Umbilical cord (tissue), 2 donors: ENCODE data around the gene PAN3. TPM values are rescaled to one million over a fixed set of nuclear protein-coding genes. Genes with fewer than 3 reads are reported as not detected.

Source experiments
- DNase-seq: peaks from one replicate; pipeline ENCODE4 v3.0.0-alpha.2; 2015; ENCODE audit warnings: low spot score
- total RNA-seq: library from RNA; depleted of rRNA; stranded (reverse); fragments of >200 nt; gene quantifications from one replicate; pipeline ENCODE4 v1.2.3, GENCODE V29; 2014; ENCODE audit warnings: low replicate concordance; ENCODE audit not compliant: insufficient read depth

The PAN3 gene
- total RNA-seq, 1 donor from 2014 or later, result 27.4 TPM

DNA sequence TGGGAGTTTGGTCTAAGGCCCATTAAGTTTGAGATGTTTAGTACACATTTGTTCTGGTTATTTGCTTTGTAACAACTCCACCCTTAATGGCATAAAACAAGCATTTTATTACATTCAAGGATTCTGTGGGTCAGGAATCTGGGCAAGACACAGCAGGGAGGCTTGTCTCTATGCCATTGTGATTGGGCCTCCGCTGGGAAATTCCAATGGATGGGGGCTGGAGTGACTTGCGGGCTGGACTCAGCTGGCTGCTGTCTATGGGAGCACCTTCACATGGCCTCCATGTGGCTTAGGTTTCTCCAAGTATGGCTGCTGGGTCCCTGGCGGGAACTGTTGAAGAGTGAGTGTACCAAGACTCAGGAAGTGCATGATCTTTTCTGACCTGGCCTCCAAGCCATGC is 159.0 kb downstream of the PAN3 start:
- no peak for DNase-seq

DNA sequence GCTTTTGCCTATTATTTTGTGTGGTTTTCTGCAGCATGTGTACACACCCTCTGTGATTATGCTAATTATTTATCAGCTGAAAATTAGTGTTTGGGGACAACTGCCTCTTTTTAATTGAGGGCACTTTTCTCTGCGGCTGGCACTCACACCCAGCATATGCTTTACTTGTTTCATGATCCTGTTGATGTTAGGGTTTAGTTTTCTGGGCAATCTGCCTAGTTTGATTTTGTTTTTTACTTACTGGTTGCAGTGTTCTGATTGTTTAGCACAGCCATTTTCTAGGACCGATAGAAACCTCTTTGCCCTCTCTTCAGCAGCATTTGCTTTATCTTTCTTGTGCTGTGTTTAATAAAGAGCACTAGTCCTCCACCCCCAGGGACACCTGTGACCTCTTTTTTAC is 161.6 kb downstream of the PAN3 start:
- DNase-seq, result no peak

DNA sequence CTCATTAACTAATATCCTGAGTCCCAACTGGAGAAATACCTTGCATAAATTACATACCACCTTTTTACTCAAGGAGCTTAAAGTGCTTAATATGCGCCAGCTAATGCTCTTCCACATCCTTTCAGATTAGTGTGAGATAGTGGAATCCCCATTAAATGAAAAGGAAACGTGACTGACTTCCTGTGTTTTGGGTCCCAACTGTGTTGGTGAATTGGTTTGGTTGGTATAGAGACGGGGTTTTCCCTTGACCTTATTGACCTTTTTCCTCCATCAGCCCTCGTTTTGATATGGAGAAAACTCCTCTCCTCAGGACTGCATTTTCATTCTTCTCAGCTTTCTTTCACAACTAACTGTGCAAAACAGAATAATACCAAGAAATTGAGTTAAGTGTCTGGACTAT is 163.5 kb downstream of the PAN3 start:
- no peak for DNase-seq

DNA sequence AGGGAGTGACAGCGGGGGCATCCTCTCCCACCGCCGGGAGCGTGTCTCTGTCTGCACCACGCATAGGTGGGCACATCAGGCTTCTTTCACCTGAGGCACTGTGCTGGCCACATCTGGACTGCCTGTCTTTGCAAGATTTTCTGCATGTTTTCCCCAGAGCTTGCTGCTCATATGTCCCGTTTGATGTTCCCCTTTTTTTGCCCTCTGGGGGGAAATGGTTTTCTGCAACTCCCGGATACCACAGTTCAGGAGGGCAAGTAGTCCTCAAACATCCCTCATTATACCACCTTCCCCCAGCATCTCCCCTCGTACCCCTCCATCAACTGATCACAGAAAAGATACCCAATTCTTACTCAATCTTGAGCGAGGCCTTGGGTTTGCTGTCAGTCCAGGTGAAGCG is 168.0 kb downstream of the PAN3 start:
- DNase-seq, result no peak

DNA sequence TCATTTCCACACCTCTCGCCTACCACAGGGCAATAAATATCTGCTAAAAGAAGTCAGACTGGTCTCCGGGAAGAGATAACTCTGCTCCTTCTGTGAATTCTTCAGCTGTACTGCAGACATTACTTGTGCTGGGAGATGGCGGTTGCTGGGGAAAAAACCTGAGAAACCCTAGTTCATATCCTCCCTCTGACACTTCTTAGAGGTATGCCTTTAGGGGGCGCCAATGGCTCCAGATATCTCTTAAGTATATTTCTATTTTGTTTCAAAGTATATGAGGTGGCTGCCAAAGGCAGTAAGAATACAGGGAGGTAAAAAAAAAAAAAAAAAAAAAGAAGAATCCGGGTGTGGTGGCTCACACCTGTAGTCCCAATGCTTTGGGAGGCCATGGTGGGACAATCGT is 175.2 kb downstream of the PAN3 start:
- no peak for DNase-seq

DNA sequence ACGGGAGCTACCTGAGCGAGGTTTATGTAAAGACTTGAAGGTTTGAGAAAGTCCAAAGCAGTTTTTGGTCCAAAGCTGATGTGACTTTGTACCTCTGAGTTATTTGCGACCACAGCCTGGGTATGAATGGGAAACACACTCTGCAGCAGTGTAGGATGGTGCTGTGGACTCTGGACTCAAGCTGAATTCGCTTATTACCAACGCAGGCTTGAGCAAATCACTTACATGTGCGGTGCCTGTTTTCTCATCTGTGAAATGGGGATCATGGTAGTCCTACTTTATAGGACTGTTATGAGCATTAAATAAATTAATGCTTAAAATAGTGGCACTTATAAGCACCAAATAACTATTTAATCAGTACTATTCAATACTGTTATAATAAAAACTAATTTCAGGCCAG is 176.5 kb downstream of the PAN3 start:
- no peak for DNase-seq

DNA sequence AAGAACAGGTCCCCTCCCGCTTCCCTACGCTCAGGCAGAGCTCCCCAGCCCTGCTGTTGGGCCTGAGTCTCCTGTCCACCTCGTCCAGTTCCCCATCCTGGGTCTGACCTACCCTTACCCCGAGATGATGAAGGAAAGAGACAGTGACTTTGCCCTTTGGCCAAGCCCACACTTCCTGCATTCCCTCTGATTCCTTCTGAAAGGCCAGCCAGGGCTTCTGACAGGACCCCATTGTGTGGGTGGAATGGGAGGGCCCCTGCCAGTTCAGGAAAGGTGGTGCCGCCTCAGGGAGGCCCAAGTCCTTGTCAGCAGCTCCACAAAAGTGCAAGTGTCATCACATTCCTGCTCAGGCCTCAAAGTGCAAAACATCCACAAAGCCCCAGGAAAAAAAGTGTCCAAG is 177.8 kb downstream of the PAN3 start:
- peak; percentile 48 for DNase-seq

DNA sequence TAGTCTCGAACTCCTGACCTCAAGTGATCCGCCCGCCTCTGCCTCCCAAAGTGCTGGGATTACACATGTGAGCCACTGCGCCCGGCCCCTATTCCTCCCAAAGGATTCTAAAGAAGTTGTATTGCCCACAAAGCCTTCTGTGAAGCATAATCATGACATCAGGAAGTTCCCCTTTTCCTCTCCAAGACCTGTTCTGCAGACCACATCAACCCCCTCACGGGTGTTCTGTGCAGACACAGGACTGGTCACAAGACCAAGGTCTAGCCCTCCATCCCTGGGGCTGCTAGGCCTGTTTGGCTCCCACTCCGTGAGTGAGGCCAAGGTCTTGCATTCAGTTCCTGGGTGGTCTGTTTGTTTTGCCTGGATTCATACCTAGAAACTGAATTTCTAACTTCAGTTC is 178.5 kb downstream of the PAN3 start:
- DNase-seq, result no peak

DNA sequence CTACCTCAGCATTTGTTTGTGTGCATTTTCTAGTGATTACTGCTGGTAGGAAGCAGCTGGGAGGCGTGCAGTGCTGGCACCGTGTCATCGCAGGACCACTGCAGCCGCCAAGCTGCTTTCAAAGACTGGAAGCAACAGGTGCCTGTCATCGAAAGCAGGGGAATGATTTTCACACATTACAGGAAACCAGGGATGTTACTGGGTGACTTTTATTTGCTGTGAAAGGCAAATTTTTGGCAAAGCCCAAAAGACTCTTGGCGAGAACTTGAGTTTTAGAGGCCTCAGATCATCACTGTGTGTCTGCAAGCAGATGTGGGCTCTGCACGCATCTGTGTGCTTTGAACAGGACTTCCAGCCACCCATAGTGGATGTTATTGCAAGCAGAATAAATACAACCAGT is 180.2 kb downstream of the PAN3 start:
- no peak for DNase-seq

DNA sequence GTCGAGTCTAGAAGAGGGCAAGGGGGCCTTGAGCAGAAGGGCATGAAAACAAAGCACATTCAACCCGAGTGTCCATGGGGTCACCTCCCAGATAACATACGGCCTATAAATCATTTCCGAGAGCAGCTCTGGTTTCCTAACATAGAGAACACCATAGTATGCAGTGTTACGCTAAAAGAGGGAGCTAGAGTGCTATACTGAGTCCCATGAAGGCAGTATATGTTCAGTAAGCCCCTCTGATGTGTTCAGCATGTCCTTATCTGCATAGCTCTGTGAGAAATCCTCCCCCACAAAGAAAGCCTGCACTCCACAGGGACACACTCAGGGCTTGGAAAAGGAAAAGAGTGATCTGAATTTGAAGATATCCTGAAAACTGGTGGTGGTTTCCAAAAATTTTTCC is 181.2 kb downstream of the PAN3 start:
- DNase-seq, result peak; percentile 45

DNA sequence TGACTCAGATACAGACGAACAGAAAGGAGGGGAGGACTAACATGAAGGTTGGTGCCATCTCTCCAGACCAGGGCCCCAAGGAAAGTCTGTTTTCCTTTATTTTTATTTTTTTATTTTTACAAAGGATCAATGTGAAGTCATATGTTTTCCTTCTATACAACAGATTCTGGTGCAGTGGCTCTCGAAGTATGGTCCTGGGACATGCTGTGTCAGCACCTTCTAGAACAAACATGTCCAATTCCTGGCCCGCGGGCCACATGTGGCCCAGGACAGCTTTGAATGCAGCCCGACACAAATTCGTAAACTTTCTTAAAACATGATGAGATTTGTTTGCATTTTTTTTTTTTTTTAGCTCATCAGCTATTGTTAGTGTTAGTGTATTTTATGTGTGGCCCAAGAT is 181.9 kb downstream of the PAN3 start:
- DNase-seq, result no peak

DNA sequence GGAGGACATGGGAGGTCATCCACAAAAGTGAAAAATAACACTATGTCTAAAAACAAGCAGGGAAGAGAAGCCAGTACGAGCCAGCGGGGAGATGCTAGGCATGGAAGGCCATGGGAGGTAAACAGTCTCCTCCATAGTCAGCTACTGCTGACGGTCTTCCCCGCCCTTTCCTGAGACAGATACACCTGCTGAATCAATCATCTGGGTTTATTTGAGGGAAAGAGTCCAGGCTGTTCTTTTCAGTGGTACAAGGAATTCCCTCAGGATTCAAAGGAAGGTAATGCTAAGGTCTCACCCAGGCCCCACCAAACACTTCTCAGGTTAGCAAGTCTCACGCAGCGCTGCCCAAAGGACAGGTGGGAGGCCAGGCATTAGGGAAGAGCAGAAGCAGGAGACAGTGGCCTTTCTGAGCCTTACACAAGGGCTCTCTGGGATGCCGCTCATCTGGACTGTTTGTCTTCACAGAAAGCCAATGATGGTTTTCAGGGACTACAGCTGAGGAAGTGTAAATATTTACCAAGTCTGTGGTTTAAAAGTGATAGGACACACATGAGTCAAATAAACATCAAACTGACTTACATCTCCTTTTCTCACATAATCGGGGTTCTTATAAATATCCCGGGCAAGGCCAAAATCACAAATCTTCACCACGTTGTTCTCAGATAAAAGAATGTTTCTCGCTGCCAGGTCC is 182.7 kb downstream of the PAN3 start:
- DNase-seq, result no peak

DNA sequence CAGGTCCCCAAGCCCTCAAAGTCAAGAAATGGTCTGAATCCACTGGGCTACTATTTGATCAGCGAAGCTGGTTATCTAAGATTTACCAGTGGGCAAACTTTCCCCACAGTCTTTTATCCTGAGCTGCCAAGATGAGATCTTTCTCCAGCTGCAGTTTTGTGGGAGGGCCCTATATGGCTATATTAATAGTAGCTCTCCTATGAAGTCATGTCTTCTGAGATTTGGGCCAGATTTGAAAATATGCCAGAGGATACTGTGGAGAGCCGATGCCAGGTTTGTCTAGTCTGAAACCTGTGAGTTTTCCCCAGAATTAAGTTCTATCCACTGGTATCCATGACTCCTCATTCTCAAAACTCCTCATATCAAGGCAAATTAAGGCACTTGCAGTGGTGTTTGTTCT is 183.4 kb downstream of the PAN3 start:
- peak; percentile 82 for DNase-seq

DNA sequence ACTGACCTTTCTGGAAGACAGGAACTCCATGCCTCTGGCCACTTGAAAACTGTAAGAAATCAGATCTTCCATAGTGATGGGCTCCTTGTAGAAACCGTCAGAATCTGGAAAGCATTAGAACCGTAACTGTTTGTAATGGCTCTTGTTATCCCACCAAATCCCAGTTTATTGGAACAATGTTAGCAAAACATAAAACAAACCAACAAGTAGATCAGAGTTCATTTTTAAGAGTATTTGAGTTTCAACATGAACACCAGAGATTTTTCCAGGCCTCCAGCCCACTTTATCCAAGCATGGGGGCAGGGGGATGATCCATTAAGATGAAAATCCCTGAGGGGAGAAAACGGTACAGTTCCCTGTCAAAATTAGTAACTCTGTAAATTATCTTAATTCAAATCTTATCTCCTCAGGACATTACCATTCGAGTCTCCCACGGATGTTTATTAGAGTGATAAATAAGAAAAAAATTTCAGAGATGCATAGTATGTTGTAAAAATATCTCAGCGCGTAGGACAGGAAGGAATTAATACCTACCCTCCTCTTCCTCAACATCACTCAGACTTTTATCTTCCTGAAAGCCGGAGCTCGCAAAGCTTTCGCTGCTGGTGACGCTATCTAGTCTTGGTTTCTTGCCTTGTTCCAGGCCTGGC is 184.0 kb downstream of the PAN3 start:
- DNase-seq, result peak; percentile 80

DNA sequence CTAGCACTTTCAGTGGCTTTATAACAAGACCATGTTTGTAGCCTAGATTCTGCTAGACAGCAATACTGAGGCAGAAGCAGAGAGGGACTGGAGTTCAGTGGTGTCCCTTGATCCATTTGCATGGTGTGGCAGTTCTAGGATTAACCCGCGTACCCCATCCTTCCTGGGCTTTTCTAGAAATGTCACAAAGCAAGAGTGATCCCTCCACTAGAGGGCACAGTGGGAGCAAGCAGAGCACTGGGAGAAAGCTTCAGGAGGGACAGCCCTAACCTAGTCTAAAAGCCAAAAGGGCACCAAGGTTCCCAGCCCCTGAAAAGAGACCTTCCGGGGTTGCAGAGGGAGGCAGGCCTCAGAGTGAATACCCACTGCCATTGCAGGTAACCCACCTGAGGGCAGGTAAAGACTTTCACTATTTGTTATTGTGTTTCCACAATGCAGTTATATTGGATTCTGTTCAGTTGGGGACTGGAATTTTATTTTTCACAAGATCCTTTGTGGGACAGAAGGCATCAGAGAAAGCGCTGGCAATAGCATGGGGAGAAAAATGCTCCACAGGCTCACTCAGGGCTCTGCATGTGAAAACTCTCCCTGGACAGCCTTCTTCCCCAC is 185.9 kb downstream of the PAN3 start:
- peak; percentile 69 for DNase-seq

DNA sequence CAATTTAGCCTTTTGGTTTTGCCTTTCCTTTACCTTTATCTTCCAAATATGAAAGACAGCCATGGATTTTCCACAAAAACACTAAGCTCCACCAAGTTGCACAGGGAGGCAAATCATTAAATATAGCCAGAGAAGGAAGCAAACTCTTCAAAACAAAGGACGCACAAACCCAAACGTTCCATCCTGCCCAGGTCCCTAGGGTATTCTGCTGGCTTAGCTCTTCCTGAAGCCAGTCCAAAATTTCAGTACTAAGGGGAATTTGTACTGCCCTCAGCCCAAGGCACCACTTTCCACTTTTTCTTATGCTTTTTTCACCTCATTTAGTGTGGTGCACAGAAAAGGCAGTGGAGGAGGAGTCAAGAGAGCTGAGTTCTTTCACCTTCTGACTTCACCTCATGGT is 186.7 kb downstream of the PAN3 start:
- DNase-seq, result no peak

DNA sequence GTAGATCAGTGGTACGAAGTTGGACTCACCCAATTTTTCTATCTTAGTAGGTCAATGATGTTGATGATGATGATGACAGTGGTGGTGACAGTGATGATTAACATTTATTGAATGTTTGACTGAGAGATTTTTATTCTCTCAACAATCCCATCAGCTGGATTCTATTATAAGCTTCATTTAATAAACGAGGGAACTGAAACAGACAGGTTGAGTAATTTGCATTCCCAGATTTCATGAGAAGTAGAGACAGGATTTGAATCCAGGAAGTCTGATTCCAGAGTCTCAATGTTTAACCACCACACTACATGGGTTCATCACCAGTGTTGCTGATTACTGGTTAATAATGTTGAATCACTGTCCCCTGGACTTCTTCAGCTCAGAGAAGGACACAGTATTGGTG is 187.7 kb downstream of the PAN3 start:
- DNase-seq, result no peak

DNA sequence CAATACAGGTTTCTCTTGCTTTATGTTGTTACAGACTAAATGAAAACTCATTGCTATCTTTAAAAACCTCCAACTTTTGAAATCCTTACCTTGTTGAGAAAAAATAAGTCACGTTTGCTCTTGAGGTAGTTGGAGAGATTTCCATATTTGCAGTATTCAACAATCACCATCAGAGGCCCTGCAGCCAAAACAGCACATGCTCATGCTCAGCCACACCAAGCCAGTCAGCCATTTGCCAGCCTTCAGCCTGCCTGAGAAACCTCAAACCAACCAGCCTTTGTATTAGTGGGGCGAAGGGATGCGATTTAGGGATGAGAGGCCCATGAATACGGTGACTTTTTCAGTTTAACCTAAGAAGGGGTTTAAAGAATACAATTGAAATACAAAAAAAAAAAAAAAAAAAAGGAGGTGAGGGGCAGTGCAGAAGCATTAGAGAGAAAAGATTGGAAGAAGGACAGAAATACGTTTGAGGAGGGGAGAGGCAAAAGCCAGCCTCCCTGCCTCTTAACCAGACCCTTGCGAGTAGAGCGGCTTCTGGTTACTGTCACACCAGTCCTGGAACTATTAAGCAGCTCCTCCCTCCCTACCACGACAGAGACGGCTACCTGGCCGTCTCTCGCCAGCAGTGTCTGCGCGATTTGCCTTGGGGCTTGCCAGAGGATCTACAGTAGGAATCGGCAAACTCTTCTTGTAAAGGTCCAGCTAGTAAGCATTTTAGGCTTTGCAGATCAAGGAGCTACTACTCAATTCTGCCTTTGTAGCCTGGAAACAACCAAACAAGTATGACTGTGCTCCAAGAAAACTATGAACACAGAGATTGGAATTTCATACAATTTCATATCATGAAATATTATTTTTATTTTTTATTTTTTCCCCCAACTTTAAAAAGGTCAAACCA is 189.3 kb downstream of the PAN3 start:
- no peak for DNase-seq

DNA sequence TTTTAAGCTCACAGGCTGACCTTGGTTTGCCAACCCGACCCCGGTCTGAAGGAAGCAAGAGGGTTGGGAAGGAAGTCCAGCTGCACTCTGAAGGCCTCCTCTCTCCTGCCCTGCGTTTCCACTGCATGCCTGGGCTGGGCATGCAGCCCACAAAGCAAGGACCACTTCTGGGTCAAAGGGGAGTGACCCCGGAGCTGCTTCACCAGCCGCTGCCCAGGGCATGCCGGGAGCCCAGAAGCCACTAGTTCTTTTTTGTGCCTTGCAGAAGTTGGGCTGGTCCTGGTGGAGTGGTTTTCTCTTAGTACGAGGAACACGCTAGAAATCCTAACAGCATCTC is 189.9 kb downstream of the PAN3 start:
- DNase-seq, result no peak

DNA sequence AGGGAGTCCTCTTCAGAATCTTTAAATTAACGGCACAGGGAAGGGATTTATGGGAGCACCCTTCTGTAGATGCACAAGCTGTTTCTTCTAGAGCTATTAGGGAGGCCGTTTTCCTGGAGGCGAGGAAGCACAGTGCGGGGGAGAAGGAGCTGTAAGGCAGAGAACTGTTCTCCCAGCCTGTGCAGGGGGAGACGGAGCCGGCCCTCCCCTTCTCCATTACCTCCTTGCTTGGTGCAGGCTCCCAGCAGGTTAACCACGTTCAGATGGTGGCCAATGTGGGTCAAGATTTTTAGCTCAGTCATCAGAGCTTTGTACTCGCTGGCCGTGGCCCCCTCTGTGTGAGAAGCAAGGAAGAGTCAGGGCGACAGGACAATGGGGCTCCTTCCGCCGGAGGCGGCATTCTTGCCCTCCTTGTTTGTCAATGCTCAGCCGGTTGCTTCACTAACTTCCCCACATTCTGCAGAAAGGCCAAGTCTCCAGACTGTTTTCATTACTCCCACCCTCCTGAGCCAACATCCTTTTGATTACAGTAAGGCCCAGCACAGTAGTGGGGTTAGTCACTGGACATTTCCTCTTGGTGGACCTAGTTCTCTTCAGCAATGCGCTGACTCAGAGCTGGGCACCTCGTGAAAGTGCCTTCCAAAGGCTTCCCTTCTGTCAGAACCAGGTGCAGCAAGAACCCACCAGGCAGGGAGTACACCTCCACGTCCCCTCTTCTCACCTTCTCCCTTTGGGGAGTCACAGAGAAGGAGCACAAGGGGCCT is 191.2 kb downstream of the PAN3 start:
- DNase-seq, result peak; percentile 51

DNA sequence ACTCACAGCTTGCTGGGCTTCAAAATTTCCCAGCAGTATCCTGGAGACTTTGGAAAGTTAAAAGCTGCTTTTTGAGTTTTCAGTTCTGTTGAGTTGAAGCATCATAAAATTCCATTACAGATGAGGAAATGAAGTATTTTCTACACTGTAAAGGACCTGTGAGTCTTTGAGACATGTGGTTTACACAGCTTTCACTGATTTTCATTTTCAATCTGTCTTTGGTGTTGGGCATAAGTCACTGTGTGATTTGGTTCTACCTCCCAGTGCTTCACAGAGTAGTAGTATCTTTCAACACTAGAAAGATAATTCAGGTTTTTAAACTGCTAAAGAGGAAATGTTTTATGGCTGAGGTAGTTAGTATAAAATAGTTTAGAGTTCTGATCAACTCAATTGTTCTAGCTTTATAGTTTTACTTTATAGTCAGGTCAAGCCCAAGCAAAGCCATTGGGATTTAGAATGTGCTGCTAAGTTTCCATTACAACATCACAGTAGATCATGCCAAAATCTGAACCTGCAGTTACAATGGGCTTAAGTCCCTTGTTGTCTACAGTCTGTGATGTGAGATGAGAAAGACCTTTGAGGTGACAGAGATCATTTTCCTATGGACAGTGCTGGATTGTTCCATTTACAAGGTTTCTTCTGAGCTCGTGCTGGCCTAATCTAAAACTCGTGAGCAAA is 195.0 kb downstream of the PAN3 start:
- no peak for DNase-seq
